CD4-positive, CD25-positive, alpha-beta regulatory T cell (primary cell): ENCODE data around the gene SPNS3. TPM values are rescaled to one million over a fixed set of nuclear protein-coding genes. Genes with fewer than 3 reads are reported as not detected.

Experiments
- ATAC-seq, 2 donors: fragments of 150-1000 bp; cut with Tn5 transposase; one replicate each; pipeline ENCODE4 v1.10.0; 2021; ENCODE audit warnings: low read depth in 2 of 2, moderate number of reproducible peaks in 2 of 2, moderate library complexity in 1 of 2
- DNase-seq, 3 donors: peaks; one replicate each; pipeline versions ENCODE4 v3.0.0 to v3.0.0-alpha.2; 2012 to 2022; ENCODE audit warnings: mixed read lengths in 1 of 3
- H3K27ac ChIP-seq: one replicate; pipeline ENCODE4 v1.7.0; 2013; ENCODE audit warnings: mild to moderate bottlenecking, low read length; ENCODE audit not compliant: insufficient read depth, poor library complexity, severe bottlenecking
- H3K27me3 ChIP-seq: one replicate; pipeline ENCODE4 v1.7.0; 2013; ENCODE audit warnings: low read length; ENCODE audit not compliant: control insufficient read depth, insufficient read depth
- H3K36me3 ChIP-seq: one replicate; pipeline ENCODE4 v1.7.0; 2013; ENCODE audit warnings: mild to moderate bottlenecking, low read length, moderate library complexity; ENCODE audit not compliant: control insufficient read depth, insufficient read depth
- H3K4me1 ChIP-seq: 2 replicates; pipeline ENCODE4 v1.7.0; 2013; ENCODE audit warnings: mild to moderate bottlenecking, low read length; ENCODE audit not compliant: insufficient read depth, control insufficient read depth, poor library complexity, severe bottlenecking
- H3K4me3 ChIP-seq: one replicate; pipeline ENCODE4 v1.7.0; 2013; ENCODE audit warnings: low read depth, mild to moderate bottlenecking, low read length, moderate library complexity
- H3K9me3 ChIP-seq, 2 experiments: 1 replicate in 1 of 2; 2 replicates in 1 of 2; pipeline ENCODE4 v1.7.0; 2013; ENCODE audit warnings: low read length in 2 of 2, mild to moderate bottlenecking in 1 of 2, moderate library complexity in 1 of 2; ENCODE audit not compliant: control insufficient read depth in 2 of 2
- H3K27ac Mint-ChIP-seq, 3 donors: one replicate each; pipeline ENCODE4 v1.8.0; 2020 to 2022; ENCODE audit warnings: mild to moderate bottlenecking in 3 of 3, mixed read lengths in 3 of 3, moderate library complexity in 2 of 3
- H3K27me3 Mint-ChIP-seq: one replicate; pipeline ENCODE4 v1.8.0; 2022; ENCODE audit warnings: mild to moderate bottlenecking, mixed read lengths
- H3K36me3 Mint-ChIP-seq: one replicate; pipeline ENCODE4 v1.8.0; 2020; ENCODE audit warnings: mixed read lengths
- H3K4me1 Mint-ChIP-seq, 4 donors: one replicate each; pipeline ENCODE4 v1.8.0; 2020 to 2022; ENCODE audit warnings: mixed read lengths in 4 of 4, mild to moderate bottlenecking in 1 of 4
- H3K4me3 Mint-ChIP-seq, 4 donors: one replicate each; pipeline ENCODE4 v1.8.0; 2020 to 2022; ENCODE audit warnings: mild to moderate bottlenecking in 4 of 4, mixed read lengths in 4 of 4, moderate library complexity in 3 of 4
- H3K9me3 Mint-ChIP-seq, 7 donors: one replicate each; pipeline ENCODE4 v1.8.0; 2020 to 2022; ENCODE audit warnings: mixed read lengths in 7 of 7, mild to moderate bottlenecking in 3 of 7, moderate library complexity in 2 of 7
- polyA plus RNA-seq, 4 donors: library from polyadenylated mRNA; unstranded; fragments of 300-500 nt; fragmentation: Illumina TruSeq; gene quantifications; one replicate each; pipeline ENCODE4 v1.2.3, GENCODE V29; 2021
- total RNA-seq: library from RNA; stranded (reverse); gene quantifications from one replicate; pipeline ENCODE4 v1.2.3, GENCODE V29; 2022

Gene SPNS3
- total and polyA plus RNA-seq, 5 donors from 2014 or later: 2.5 to 8.8 (median 7.6) TPM

DNA sequence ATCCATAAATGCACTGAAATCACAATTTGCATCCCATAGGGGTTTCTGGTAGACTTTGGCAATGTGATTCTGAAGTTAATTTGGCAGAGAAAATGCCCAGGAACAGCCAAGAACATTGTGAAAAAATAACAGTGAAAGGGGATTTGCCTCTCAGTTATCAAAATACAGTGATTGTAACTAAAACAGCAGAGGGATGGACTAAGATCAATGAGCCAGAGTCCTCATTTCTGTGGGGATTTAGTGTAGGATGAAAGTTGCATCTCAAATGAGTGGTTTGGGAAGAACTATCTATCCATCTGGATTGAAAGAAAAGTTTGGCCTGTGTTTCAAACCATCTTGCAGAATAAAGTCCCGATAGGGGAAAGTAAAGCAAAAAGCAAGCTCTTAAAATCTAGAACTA is 93.4 kb downstream of the SPNS3 start:
- H3K27me3 ChIP-seq: no peaks in the 10 kb centered on the region
- H3K36me3 ChIP-seq: no peaks in the 10 kb centered on the region
- no peaks in the 10 kb centered on the region for H3K4me1 Mint-ChIP-seq
- no peak overlapping the region for H3K4me3 Mint-ChIP-seq
- no peaks in the 10 kb centered on the region for H3K4me1 ChIP-seq
- no peaks in the 10 kb centered on the region for H3K9me3 ChIP-seq
- no peak overlapping the region for H3K4me3 ChIP-seq
- no peaks in the 10 kb centered on the region for H3K36me3 Mint-ChIP-seq
- H3K9me3 Mint-ChIP-seq: peaks cover 0 to 1% (median 0%) of the 10 kb centered on the region in 7 donors
- no peak for ATAC-seq
- DNase-seq: no peak
- no peak overlapping the region for H3K27ac ChIP-seq
- H3K27ac Mint-ChIP-seq: no peak overlapping the region
- peaks cover 4% of the 10 kb centered on the region for H3K27me3 Mint-ChIP-seq

DNA sequence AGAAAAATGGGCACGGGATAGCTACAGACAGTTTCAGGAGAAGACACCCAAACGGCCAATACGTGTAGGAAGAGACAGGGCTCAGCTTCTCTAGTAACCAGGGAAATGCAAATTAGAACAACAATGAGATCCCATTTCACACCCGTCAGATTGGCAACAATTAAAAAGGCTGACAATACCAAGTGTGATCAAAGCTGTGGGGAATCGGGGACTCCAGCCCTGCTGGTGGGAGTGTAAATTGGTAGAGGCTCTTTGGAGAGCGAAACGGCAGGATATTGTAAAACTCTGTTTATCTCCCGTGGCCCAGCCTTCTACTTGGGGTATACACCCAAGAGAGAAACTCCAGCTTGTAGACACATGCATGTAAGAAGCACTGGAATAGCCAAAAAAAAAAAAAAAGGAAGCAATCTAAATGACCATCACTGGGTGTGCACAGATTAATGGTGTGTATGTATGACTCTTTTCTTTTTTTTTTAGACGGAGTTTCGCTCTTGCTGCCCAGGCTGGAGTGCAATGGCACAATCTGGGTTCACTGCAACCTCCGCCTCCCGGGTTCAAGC is 93.9 kb downstream of the SPNS3 start:
- H3K27me3 ChIP-seq: no peaks in the 10 kb centered on the region
- no peaks in the 10 kb centered on the region for H3K4me1 ChIP-seq
- H3K9me3 ChIP-seq: no peaks in the 10 kb centered on the region
- Mint-ChIP-seq H3K27ac (no peak overlapping the region), H3K9me3 (peaks cover 0 to 1% (median 0%) of the 10 kb centered on the region in 7 donors), H3K27me3 (peaks cover 4% of the 10 kb centered on the region), H3K4me1 (no peaks in the 10 kb centered on the region), H3K4me3 (no peak overlapping the region), H3K36me3 (no peaks in the 10 kb centered on the region)
- no peaks in the 10 kb centered on the region for H3K36me3 ChIP-seq
- H3K4me3 ChIP-seq: no peak overlapping the region
- DNase-seq (no peak), ATAC-seq (no peak)
- no peak overlapping the region for H3K27ac ChIP-seq

DNA sequence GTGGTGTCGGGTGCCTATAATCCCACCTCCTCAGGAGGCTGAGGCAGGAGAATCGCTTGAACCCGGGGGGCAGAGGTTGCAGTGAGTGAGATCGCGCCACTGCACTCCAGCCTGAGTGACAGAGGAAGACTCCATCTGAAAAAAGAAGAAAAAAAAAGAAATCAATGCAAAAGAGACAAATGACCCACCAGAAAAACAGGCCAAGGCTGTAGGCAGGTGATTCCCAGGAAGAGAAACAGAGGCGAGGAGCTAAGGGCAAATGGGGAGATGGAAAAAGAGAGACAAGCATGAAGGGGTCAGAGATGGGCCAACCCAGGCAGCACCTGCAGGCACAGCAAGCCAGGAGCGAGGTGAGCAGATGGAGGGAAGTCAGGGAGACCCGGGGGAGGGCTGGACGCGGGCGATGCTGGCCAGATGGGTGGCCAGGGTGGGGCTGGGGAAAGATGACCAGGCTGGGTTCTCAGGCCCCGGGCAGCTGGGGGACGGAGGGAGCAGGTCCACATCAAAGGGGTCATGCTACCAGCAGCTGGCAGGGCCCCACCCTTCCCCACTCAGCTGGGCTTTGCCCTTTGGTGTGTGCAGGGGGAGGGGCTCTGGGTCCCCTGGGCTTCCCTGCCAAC is 95.9 kb downstream of the SPNS3 start:
- H3K36me3 ChIP-seq: no peaks in the 10 kb centered on the region
- no peaks in the 10 kb centered on the region for H3K9me3 ChIP-seq
- ATAC-seq (no peak), DNase-seq (no peak)
- H3K36me3 Mint-ChIP-seq: no peaks in the 10 kb centered on the region
- no peak overlapping the region for H3K4me3 Mint-ChIP-seq
- H3K4me3 ChIP-seq: no peak overlapping the region
- peaks cover 4% of the 10 kb centered on the region for H3K27me3 Mint-ChIP-seq
- no peaks in the 10 kb centered on the region for H3K27me3 ChIP-seq
- no peak overlapping the region for H3K27ac ChIP-seq
- H3K27ac Mint-ChIP-seq: no peak overlapping the region
- H3K9me3 Mint-ChIP-seq: no peaks in the 10 kb centered on the region
- no peaks in the 10 kb centered on the region for H3K4me1 Mint-ChIP-seq
- no peaks in the 10 kb centered on the region for H3K4me1 ChIP-seq

DNA sequence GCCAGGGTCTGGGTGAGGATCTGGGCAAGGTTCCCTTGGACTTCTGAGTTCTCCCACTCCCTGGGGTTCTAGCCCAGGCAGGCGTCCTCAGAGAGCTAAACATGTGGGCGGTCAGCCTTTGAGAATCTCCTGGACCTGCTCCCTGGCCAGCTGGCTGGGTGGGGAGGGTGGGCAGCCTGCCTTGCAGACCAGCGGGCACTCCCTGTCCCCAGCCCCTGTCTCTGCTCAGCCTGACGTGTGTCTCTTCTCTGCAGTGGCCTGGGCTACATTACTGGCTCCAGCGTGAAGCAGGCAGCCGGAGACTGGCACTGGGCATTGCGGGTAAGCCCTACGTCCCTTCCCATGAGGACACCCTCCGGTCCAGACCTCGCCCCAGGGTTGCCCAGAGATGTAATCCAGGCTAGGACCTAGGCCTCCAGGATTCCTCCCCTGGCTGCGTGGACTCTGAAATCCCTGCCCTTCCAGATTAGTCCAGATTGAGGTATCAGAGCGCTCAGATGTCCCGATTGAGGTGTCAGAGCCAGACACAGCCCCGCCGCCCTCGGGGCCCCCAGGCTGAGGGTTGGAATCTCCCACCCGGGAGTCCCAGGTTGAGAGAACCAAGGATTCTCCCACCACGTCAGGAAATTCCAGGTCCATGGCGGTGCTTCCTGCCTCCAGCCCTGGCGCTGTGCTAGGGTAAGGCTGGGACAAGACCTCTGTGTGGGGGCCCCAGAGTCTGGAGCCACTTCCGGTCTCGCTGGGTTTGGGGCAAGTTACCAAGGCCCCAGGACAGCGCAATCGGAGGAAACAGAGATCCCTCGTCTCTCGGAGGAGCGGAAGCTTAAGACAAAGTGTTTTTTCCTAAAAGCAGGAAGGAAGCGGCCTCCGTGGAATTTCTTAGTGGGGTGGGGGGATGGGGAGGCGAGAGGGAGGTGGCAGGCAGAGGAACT is 97.3 kb downstream of the SPNS3 start:
- Histone ChIP-seq H3K27me3 (no peaks in the 10 kb centered on the region), H3K36me3 (no peaks in the 10 kb centered on the region), H3K4me1 (no peaks in the 10 kb centered on the region), H3K4me3 (no peak overlapping the region), H3K9me3 (no peaks in the 10 kb centered on the region), H3K27ac (no peak overlapping the region)
- DNase-seq (no peak), ATAC-seq (no peak)
- no peaks in the 10 kb centered on the region for H3K36me3 Mint-ChIP-seq
- H3K27ac Mint-ChIP-seq: no peak overlapping the region
- no peaks in the 10 kb centered on the region for H3K9me3 Mint-ChIP-seq
- H3K27me3 Mint-ChIP-seq: peaks cover 4% of the 10 kb centered on the region
- H3K4me3 Mint-ChIP-seq: no peak overlapping the region
- H3K4me1 Mint-ChIP-seq: peaks cover 0 to 3% (median 0%) of the 10 kb centered on the region in 4 donors

DNA sequence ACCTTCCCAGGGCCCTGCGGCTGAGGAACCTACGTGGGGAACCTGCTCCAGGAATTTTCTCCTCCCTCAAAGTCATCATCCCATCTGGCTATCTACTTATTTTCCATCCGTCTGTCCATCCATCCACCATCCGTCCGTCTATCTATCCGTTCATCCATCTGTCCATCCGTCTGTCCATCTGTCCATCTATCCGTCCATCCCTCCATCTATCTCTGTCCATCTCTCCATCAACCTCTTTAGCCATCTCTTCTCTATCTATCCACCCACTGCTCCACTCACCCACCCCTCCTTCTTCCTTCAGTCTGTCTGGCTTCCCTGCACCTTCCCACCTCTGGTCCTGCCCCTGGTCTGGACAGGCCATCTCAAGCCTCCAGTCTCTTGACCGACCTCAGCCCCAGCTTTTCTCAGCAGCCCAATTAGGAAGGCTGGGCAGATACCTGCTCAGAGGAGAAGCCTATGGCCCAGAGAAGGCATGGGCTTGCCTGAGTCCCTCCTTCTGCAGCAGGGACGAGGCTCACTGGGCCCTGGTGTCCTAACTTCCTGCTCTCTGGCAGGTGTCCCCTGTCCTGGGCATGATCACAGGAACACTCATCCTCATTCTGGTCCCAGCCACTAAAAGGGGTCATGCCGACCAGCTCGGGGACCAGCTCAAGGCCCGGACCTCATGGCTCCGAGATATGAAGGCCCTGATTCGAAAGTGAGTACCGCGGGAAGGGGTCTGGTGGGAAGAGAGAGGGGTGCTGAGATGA is 98.4 kb downstream of the SPNS3 start:
- Histone ChIP-seq H3K9me3 (no peaks in the 10 kb centered on the region), H3K27ac (no peak overlapping the region), H3K36me3 (no peaks in the 10 kb centered on the region), H3K27me3 (no peaks in the 10 kb centered on the region), H3K4me1 (no peaks in the 10 kb centered on the region), H3K4me3 (no peak overlapping the region)
- Mint-ChIP-seq H3K4me1 (peaks cover 0 to 5% (median 0%) of the 10 kb centered on the region in 4 donors), H3K27ac (peak overlapping the region in 1 of 3 donors; percentile 15), H3K9me3 (no peaks in the 10 kb centered on the region), H3K27me3 (peaks cover 4% of the 10 kb centered on the region), H3K4me3 (no peak overlapping the region), H3K36me3 (no peaks in the 10 kb centered on the region)
- no peak for DNase-seq
- no peak for ATAC-seq

DNA sequence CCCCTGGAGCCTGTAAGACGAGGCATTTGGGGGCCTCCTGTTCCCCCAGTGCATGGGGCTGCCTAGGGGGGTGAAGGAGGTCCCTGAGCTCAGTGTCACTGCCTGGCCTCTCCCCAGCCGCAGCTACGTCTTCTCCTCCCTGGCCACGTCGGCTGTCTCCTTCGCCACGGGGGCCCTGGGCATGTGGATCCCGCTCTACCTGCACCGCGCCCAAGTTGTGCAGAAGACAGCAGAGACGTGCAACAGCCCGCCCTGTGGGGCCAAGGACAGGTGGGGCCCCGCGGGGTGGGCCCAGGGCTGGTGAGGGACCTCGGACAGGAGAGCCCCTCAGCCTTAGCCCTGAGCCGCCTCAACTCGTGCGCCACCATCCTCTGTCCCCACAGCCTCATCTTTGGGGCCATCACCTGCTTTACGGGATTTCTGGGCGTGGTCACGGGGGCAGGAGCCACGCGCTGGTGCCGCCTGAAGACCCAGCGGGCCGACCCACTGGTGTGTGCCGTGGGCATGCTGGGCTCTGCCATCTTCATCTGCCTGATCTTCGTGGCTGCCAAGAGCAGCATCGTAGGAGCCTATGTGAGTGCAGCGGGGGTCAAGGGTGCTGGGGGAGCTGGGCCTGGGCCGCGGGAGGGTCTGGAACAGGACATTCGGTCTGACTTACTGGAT is 99.3 kb downstream of the SPNS3 start:
- Histone ChIP-seq H3K4me3 (no peak overlapping the region), H3K27ac (no peak overlapping the region), H3K36me3 (no peaks in the 10 kb centered on the region), H3K27me3 (no peaks in the 10 kb centered on the region), H3K9me3 (no peaks in the 10 kb centered on the region), H3K4me1 (no peaks in the 10 kb centered on the region)
- H3K27ac Mint-ChIP-seq: no peak overlapping the region
- no peak for ATAC-seq
- peaks cover 0 to 5% (median 0%) of the 10 kb centered on the region in 4 donors for H3K4me1 Mint-ChIP-seq
- H3K9me3 Mint-ChIP-seq: no peaks in the 10 kb centered on the region
- no peaks in the 10 kb centered on the region for H3K27me3 Mint-ChIP-seq
- DNase-seq: no peak
- no peak overlapping the region for H3K4me3 Mint-ChIP-seq
- H3K36me3 Mint-ChIP-seq: no peaks in the 10 kb centered on the region
